ENCODE measurements around the gene PTDSS2. TPM values are rescaled to one million over a fixed set of nuclear protein-coding genes. Genes with fewer than 3 reads are reported as not detected.

The PTDSS2 gene
- total and polyA plus RNA-seq, 9 of the 15 experiments (the other 6 are each of a cell fraction or from before 2014, with no cell fraction given): 0.45 to 53.9 (median 17.2) TPM

DNA sequence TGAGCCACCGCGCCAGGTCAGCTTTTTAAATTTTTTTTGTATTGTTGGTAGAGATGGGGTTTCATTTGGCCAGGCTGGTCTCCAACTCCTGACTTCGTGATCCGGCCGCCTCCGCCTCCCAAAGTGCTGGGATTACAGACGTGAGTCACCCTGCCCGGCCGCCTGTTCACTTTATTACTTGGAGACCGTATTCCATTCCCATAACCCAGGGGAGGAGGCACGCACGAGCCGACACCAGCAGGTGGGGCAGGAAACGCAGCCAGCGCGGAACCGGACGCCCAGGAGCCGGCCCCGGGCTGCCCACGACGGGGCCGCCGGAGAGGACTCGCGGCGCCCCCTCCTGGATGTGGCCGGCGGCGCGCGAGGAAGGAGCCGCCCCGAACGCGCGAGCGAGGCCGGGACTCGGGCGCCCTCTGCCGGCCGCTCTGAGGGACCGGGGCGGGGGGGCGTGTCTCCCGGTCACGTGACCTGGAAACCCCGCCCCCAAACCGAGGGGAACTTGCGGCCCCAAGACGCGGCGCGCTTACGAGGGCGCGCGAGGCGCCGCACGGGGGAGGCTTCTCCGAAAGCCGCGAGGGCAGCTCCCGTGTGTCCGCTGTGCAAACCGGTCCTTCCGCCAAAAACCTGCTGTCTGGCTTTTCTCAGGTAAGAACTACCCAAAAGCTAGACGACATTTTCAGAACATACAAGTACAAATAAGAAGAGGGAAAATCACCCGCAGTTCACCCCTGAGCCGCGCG, 68.6 kb downstream of the PTDSS2 start (continued):
- TF ChIP-seq SMAD1 (IDR thresholded peaks at IDR 0.05; ENCODE audit: low read depth, low read length, partially characterized antibody): no peak
- no peak for TF ChIP-seq TCF7L2 (IDR thresholded peaks at IDR 0.05; ENCODE audit: low read depth, low read length)
- TF ChIP-seq PCBP2 (IDR thresholded peaks at IDR 0.05; ENCODE audit: low read depth, low read length, poor library complexity, severe bottlenecking): no peak
- TF ChIP-seq PTRF (tag; IDR thresholded peaks at IDR 0.05): no peak
- TF ChIP-seq FOXP1 (CRISPR knock-in tag; IDR thresholded peaks at IDR 0.05): peak; percentile 80; the same call in 1 of the 2 replicates
- TF ChIP-seq MCM2 (IDR thresholded peaks at IDR 0.05; ENCODE audit: low read depth): no peak
- TF ChIP-seq, protein P1, sequence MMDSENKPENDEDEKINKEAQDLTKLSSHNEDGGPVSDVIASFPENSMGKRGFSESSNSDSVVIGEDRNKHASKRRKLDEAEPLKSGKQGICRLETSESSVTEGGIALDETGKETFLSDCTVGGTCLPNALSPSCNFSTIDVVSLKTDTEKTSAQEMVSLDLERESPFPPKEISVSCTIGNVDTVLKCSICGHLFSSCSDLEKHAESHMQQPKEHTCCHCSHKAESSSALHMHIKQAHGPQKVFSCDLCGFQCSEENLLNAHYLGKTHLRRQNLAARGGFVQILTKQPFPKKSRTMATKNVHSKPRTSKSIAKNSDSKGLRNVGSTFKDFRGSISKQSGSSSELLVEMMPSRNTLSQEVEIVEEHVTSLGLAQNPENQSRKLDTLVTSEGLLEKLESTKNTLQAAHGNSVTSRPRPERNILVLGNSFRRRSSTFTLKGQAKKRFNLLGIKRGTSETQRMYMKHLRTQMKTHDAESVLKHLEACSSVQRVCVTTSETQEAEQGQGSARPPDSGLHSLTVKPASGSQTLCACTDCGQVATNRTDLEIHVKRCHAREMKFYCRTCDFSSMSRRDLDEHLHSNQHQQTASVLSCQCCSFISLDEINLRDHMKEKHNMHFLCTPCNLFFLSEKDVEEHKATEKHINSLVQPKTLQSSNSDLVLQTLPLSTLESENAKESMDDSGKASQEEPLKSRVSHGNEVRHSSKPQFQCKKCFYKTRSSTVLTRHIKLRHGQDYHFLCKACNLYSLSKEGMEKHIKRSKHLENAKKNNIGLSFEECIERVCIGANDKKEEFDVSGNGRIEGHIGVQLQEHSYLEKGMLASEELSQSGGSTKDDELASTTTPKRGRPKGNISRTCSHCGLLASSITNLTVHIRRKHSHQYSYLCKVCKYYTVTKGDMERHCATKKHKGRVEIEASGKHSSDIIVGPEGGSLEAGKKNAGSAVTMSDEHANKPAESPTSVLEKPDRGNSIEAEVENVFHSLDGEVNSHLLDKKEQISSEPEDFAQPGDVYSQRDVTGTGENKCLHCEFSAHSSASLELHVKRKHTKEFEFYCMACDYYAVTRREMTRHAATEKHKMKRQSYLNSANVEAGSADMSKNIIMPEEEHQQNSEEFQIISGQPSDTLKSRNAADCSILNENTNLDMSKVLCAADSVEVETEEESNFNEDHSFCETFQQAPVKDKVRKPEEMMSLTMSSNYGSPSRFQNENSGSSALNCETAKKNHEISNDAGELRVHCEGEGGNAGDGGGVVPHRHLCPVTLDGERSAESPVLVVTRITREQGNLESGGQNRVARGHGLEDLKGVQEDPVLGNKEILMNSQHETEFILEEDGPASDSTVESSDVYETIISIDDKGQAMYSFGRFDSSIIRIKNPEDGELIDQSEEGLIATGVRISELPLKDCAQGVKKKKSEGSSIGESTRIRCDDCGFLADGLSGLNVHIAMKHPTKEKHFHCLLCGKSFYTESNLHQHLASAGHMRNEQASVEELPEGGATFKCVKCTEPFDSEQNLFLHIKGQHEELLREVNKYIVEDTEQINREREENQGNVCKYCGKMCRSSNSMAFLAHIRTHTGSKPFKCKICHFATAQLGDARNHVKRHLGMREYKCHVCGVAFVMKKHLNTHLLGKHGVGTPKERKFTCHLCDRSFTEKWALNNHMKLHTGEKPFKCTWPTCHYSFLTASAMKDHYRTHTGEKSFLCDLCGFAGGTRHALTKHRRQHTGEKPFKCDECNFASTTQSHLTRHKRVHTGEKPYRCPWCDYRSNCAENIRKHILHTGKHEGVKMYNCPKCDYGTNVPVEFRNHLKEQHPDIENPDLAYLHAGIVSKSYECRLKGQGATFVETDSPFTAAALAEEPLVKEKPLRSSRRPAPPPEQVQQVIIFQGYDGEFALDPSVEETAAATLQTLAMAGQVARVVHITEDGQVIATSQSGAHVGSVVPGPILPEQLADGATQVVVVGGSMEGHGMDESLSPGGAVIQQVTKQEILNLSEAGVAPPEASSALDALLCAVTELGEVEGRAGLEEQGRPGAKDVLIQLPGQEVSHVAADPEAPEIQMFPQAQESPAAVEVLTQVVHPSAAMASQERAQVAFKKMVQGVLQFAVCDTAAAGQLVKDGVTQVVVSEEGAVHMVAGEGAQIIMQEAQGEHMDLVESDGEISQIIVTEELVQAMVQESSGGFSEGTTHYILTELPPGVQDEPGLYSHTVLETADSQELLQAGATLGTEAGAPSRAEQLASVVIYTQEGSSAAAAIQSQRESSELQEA (IDR thresholded peaks at IDR 0.05; ENCODE audit: low read depth): no peak
- TF ChIP-seq KHSRP (IDR thresholded peaks at IDR 0.05): no peak
- TF ChIP-seq, protein P2, sequence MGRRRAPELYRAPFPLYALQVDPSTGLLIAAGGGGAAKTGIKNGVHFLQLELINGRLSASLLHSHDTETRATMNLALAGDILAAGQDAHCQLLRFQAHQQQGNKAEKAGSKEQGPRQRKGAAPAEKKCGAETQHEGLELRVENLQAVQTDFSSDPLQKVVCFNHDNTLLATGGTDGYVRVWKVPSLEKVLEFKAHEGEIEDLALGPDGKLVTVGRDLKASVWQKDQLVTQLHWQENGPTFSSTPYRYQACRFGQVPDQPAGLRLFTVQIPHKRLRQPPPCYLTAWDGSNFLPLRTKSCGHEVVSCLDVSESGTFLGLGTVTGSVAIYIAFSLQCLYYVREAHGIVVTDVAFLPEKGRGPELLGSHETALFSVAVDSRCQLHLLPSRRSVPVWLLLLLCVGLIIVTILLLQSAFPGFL (CRISPR knock-in tag; IDR thresholded peaks at IDR 0.05): no peak
- TF ChIP-seq PRMT5 (CRISPR knock-in tag; IDR thresholded peaks at IDR 0.05): no peak
- TF ChIP-seq MAFK (IDR thresholded peaks at IDR 0.05; ENCODE audit: low read length): no peak
- TF ChIP-seq, protein P3, sequence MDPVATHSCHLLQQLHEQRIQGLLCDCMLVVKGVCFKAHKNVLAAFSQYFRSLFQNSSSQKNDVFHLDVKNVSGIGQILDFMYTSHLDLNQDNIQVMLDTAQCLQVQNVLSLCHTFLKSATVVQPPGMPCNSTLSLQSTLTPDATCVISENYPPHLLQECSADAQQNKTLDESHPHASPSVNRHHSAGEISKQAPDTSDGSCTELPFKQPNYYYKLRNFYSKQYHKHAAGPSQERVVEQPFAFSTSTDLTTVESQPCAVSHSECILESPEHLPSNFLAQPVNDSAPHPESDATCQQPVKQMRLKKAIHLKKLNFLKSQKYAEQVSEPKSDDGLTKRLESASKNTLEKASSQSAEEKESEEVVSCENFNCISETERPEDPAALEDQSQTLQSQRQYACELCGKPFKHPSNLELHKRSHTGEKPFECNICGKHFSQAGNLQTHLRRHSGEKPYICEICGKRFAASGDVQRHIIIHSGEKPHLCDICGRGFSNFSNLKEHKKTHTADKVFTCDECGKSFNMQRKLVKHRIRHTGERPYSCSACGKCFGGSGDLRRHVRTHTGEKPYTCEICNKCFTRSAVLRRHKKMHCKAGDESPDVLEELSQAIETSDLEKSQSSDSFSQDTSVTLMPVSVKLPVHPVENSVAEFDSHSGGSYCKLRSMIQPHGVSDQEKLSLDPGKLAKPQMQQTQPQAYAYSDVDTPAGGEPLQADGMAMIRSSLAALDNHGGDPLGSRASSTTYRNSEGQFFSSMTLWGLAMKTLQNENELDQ (CRISPR knock-in tag; IDR thresholded peaks at IDR 0.05; ENCODE audit: borderline replicate concordance): 0 out of 2 replicates have a peak, but pooled peaks have one; percentile 43
- TF ChIP-seq ETV5 (CRISPR knock-in tag; IDR thresholded peaks at IDR 0.05; ENCODE audit: low read depth): peak; percentile 73; the same call in 1 of the 2 replicates
- no peak for TF ChIP-seq ZFPM2 (CRISPR knock-in tag; IDR thresholded peaks at IDR 0.05)
- TF ChIP-seq MYNN (IDR thresholded peaks at IDR 0.05): no peak
- TF ChIP-seq MYNN (CRISPR knock-in tag; IDR thresholded peaks at IDR 0.05): no peak
- no peak for TF ChIP-seq NFE2L1 (tag; IDR thresholded peaks at IDR 0.05; ENCODE audit: borderline replicate concordance, low read depth)
